Measurements from ENCODE around the gene SPEG.

- TF ChIP-seq, protein P1, sequence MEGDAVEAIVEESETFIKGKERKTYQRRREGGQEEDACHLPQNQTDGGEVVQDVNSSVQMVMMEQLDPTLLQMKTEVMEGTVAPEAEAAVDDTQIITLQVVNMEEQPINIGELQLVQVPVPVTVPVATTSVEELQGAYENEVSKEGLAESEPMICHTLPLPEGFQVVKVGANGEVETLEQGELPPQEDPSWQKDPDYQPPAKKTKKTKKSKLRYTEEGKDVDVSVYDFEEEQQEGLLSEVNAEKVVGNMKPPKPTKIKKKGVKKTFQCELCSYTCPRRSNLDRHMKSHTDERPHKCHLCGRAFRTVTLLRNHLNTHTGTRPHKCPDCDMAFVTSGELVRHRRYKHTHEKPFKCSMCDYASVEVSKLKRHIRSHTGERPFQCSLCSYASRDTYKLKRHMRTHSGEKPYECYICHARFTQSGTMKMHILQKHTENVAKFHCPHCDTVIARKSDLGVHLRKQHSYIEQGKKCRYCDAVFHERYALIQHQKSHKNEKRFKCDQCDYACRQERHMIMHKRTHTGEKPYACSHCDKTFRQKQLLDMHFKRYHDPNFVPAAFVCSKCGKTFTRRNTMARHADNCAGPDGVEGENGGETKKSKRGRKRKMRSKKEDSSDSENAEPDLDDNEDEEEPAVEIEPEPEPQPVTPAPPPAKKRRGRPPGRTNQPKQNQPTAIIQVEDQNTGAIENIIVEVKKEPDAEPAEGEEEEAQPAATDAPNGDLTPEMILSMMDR (IDR thresholded peaks at IDR 0.05), result no peak
- TF ChIP-seq EP300 (IDR thresholded peaks at IDR 0.05), result no peak
- no peak for TF ChIP-seq POLR2AphosphoS5 (IDR thresholded peaks at IDR 0.05)
- TF ChIP-seq POLR2A (IDR thresholded peaks at IDR 0.05), result no peak
These were observed 24.3 kb upstream of the SPEG start for GRCh38 chr2:219410390-219410789.

All from upper lobe of left lung (tissue), 4 donors.